CD14-positive monocyte (primary cell): ENCODE data around the gene DPYSL3. TPM values are rescaled to one million over a fixed set of nuclear protein-coding genes. Genes with fewer than 3 reads are reported as not detected.

Source experiments
- DNase-seq, 3 donors: peaks; one replicate each; pipeline ENCODE4 v3.0.0-alpha.2; 2011 to 2022
- H2AFZ ChIP-seq: 2 replicates; pipeline ENCODE4 v1.6.0; 2012; ENCODE audit warnings: mild to moderate bottlenecking, low read depth, low read length, inconsistent platforms; ENCODE audit not compliant: insufficient read depth, poor library complexity, severe bottlenecking
- H3K27ac ChIP-seq, 2 donors: 1 replicate in 1 of 2; 2 replicates in 1 of 2; pipeline ENCODE4 v1.5.1; 2012 to 2013; ENCODE audit warnings: low read length in 2 of 2, control low read depth in 1 of 2, inconsistent platforms in 1 of 2, low read depth in 1 of 2, mild to moderate bottlenecking in 1 of 2
- H3K27me3 ChIP-seq, 2 donors: one replicate each; pipeline versions ENCODE4 v1.6.0 to v1.6.1; 2011 to 2013; ENCODE audit warnings: low read length in 2 of 2; ENCODE audit not compliant: control insufficient read depth in 2 of 2, insufficient read depth in 2 of 2
- H3K36me3 ChIP-seq, 2 donors: replicated peaks in 1 of 2; 1 replicate in 1 of 2; 2 replicates in 1 of 2; pipeline versions ENCODE4 v1.5.1 to v1.6.1; 2012 to 2013; ENCODE audit warnings: low read length in 2 of 2, control low read depth in 1 of 2, inconsistent platforms in 1 of 2, mild to moderate bottlenecking in 1 of 2; ENCODE audit not compliant: insufficient read depth in 2 of 2, control insufficient read depth in 1 of 2
- H3K4me1 ChIP-seq, 2 donors: 1 replicate in 1 of 2; 2 replicates in 1 of 2; pipeline versions ENCODE4 v1.5.1 to v1.6.1; 2012 to 2013; ENCODE audit warnings: low read length in 2 of 2, control low read depth in 1 of 2, inconsistent platforms in 1 of 2, mild to moderate bottlenecking in 1 of 2, moderate library complexity in 1 of 2; ENCODE audit not compliant: insufficient read depth in 2 of 2, control insufficient read depth in 1 of 2
- H3K4me2 ChIP-seq: replicated peaks from 2 replicates; pipeline ENCODE3; 2012; ENCODE audit warnings: low read length, moderate library complexity, mild to moderate bottlenecking; ENCODE audit not compliant: poor library complexity, severe bottlenecking; ENCODE audit errors: extremely low read depth
- H3K4me3 ChIP-seq, 3 experiments: fragments of 200-600 bp in 1 of 3; sonication (generic) in 1 of 3; replicated peaks in 1 of 3; 1 replicate in 2 of 3; 2 replicates in 1 of 3; pipeline ENCODE4 v1.5.1; 2011 to 2013; ENCODE audit warnings: low read length in 3 of 3, mild to moderate bottlenecking in 3 of 3, control low read depth in 2 of 3, low read depth in 2 of 3, inconsistent platforms in 1 of 3, moderate library complexity in 1 of 3
- H3K79me2 ChIP-seq: 2 replicates; pipeline ENCODE4 v1.6.0; 2012; ENCODE audit warnings: mild to moderate bottlenecking, control low read depth, inconsistent platforms, low read length, moderate library complexity; ENCODE audit not compliant: insufficient read depth
- H3K9ac ChIP-seq: 2 replicates; pipeline ENCODE4 v1.6.0; 2017; ENCODE audit warnings: low read length, mild to moderate bottlenecking; ENCODE audit not compliant: insufficient read depth, poor library complexity, severe bottlenecking
- H3K9me3 ChIP-seq, 2 donors: replicated peaks in 1 of 2; 1 replicate in 1 of 2; 2 replicates in 1 of 2; pipeline versions ENCODE4 v1.5.1 to v1.6.1; 2012 to 2013; ENCODE audit warnings: low read length in 2 of 2, control low read depth in 1 of 2; ENCODE audit not compliant: control insufficient read depth in 1 of 2, insufficient read depth in 1 of 2
- H4K20me1 ChIP-seq: 2 replicates; pipeline ENCODE4 v1.6.0; 2012; ENCODE audit warnings: mild to moderate bottlenecking, low read length, control low read depth, moderate library complexity; ENCODE audit not compliant: insufficient read depth
- H3K27ac Mint-ChIP-seq, 7 donors: one replicate each; pipeline ENCODE4 v1.8.0; 2020; ENCODE audit warnings: mild to moderate bottlenecking in 7 of 7, mixed read lengths in 7 of 7, moderate library complexity in 6 of 7, inconsistent platforms in 2 of 7
- H3K27me3 Mint-ChIP-seq, 3 donors: one replicate each; pipeline ENCODE4 v1.8.0; 2021 to 2022; ENCODE audit warnings: low read depth in 3 of 3, mild to moderate bottlenecking in 3 of 3, mixed read lengths in 3 of 3, moderate library complexity in 3 of 3, inconsistent platforms in 1 of 3
- H3K36me3 Mint-ChIP-seq, 2 donors: one replicate each; pipeline ENCODE4 v1.8.0; 2020; ENCODE audit warnings: mixed read lengths in 2 of 2, inconsistent platforms in 1 of 2, mild to moderate bottlenecking in 1 of 2
- H3K4me1 Mint-ChIP-seq: one replicate; pipeline ENCODE4 v1.8.0; 2020; ENCODE audit warnings: mild to moderate bottlenecking, mixed read lengths
- H3K4me3 Mint-ChIP-seq, 2 donors: one replicate each; pipeline ENCODE4 v1.8.0; 2020; ENCODE audit warnings: mild to moderate bottlenecking in 2 of 2, mixed read lengths in 2 of 2, moderate library complexity in 1 of 2
- H3K9me3 Mint-ChIP-seq, 7 donors: one replicate each; pipeline ENCODE4 v1.8.0; 2020 to 2022; ENCODE audit warnings: mixed read lengths in 7 of 7, mild to moderate bottlenecking in 6 of 7, moderate library complexity in 6 of 7, inconsistent platforms in 2 of 7
- CTCF ChIP-seq: fragments of 200-600 bp; IDR thresholded peaks from one replicate; pipeline ENCODE4 v1.8.0; 2022; ENCODE audit warnings: antibody characterized with exemption, mild to moderate bottlenecking
- WGBS: methylation state at CpG from one replicate; pipeline ENCODE4 v1.1.5; 2013; ENCODE audit warnings: missing lambda C conversion rate; ENCODE audit not compliant: insufficient coverage; 5-methylcytosine and 5-hydroxymethylcytosine counted together
- intact Hi-C, 2 donors: fragments of 100-400 bp; cut with micrococcal nuclease; formaldehyde crosslinking; loops; one replicate each; pipeline versions ENCODE4 v1.15.0 to v1.15.1; 2023
- polyA plus RNA-seq, 3 donors: library from polyadenylated mRNA; depleted of rRNA in 1 of 3; unstranded in 2 of 3; stranded (reverse) in 1 of 3; fragments of 300-500 nt in 2 of 3; fragments of >200 nt in 1 of 3; fragmentation: Illumina TruSeq in 2 of 3; gene quantifications; 1 replicate in 2 of 3; 2 replicates in 1 of 3; pipeline ENCODE4 v1.2.3, GENCODE V29; 2012 to 2021

DPYSL3 gene
- polyA plus RNA-seq, 3 donors: 0.05 TPM; not detected in 2

- WGBS: 100% methylated on average over 1 of the region's 3 CpGs
- no peak for TF ChIP-seq CTCF
- Histone ChIP-seq H3K27ac (no peak overlapping the region), H3K4me2 (no peak overlapping the region), H2AFZ (no peak overlapping the region), H3K9me3 (no peaks in the 10 kb centered on the region), H3K79me2 (no peaks in the 10 kb centered on the region), H3K4me3 (no peak overlapping the region), H4K20me1 (no peaks in the 10 kb centered on the region), H3K27me3 (no peaks in the 10 kb centered on the region), H3K9ac (no peak overlapping the region), H3K4me1 (no peaks in the 10 kb centered on the region), H3K36me3 (no peaks in the 10 kb centered on the region)
- no peak overlapping the region for H3K27ac Mint-ChIP-seq
- peaks cover 0 to 3% (median 1%) of the 10 kb centered on the region in 3 donors for H3K27me3 Mint-ChIP-seq
- intact Hi-C loops: no loop called here
- H3K36me3 Mint-ChIP-seq: no peaks in the 10 kb centered on the region
- no peak for DNase-seq
- H3K4me1 Mint-ChIP-seq: no peaks in the 10 kb centered on the region
- no peaks in the 10 kb centered on the region for H3K9me3 Mint-ChIP-seq
- H3K4me3 Mint-ChIP-seq: no peak overlapping the region
Observed at GRCh38 chr5:147490989-147491388, 18.9 kb downstream of the DPYSL3 start.

- intact Hi-C loops: no loop called here
- H3K79me2 ChIP-seq: no peaks in the 10 kb centered on the region
- H3K4me1 Mint-ChIP-seq: peaks cover 32% of the 10 kb centered on the region
- H3K27me3 Mint-ChIP-seq: peaks cover 0 to 3% (median 1%) of the 10 kb centered on the region in 3 donors
- no peak overlapping the region for H2AFZ ChIP-seq
- no peak for DNase-seq
- 79% methylated on average over 4 of the region's 4 CpGs for WGBS
- H3K27ac ChIP-seq: no peak overlapping the region
- H3K9me3 ChIP-seq: no peaks in the 10 kb centered on the region
- H3K27ac Mint-ChIP-seq: no peak overlapping the region
- H3K4me3 Mint-ChIP-seq: no peak overlapping the region
- no peak for TF ChIP-seq CTCF
- H4K20me1 ChIP-seq: no peaks in the 10 kb centered on the region
- H3K9ac ChIP-seq: no peak overlapping the region
- H3K36me3 ChIP-seq: no peaks in the 10 kb centered on the region
- no peaks in the 10 kb centered on the region for H3K27me3 ChIP-seq
- H3K4me3 ChIP-seq: no peak overlapping the region
- H3K4me1 ChIP-seq: peaks cover 19 to 21% of the 10 kb centered on the region in 2 donors
- H3K36me3 Mint-ChIP-seq: no peaks in the 10 kb centered on the region
- H3K4me2 ChIP-seq: no peak overlapping the region
- no peaks in the 10 kb centered on the region for H3K9me3 Mint-ChIP-seq
Observed at GRCh38 chr5:147487031-147487750, 22.7 kb downstream of the DPYSL3 start.
